ENCODE data around the gene ARHGAP33.
A peak's percentile ranks its signal among the peaks of the same experiment; 100 is the strongest.

Gene ARHGAP33

GRCh38 chr19:35775298-35776101, at the start of gene ARHGAP33:
ARHGAP33 (plus strand) TSS chr19:35775564; CDS start chr19:35775659, 95 bp downstream.
- peak; percentile 97 for DNase-seq

- no peak for DNase-seq
Measured at GRCh38 chr19:35727053-35727955, 48.1 kb upstream of the ARHGAP33 start.

- no peak for DNase-seq
Measured at GRCh38 chr19:35727956-35728706, 47.2 kb upstream of the ARHGAP33 start.

- no peak for DNase-seq
Measured at GRCh38 chr19:35729021-35729420, 46.3 kb upstream of the ARHGAP33 start.

GRCh38 chr19:35729763-35730162, 45.6 kb upstream of the ARHGAP33 start:
- DNase-seq: no peak

GRCh38 chr19:35730326-35730725, 45.0 kb upstream of the ARHGAP33 start:
- DNase-seq: no peak

GRCh38 chr19:35731353-35731752, 44.0 kb upstream of the ARHGAP33 start:
- no peak for DNase-seq

GRCh38 chr19:35731779-35732405, 43.5 kb upstream of the ARHGAP33 start:
- no peak for DNase-seq

- DNase-seq: no peak
Measured at GRCh38 chr19:35732540-35733179, 42.7 kb upstream of the ARHGAP33 start.

- no peak for DNase-seq
Measured at GRCh38 chr19:35733180-35734125, 41.9 kb upstream of the ARHGAP33 start.

- no peak for DNase-seq
Measured at GRCh38 chr19:35734273-35734672, 41.1 kb upstream of the ARHGAP33 start.

- DNase-seq: no peak
Measured at GRCh38 chr19:35734889-35735288, 40.5 kb upstream of the ARHGAP33 start.

- no peak for DNase-seq
Measured at GRCh38 chr19:35736913-35737886, 38.2 kb upstream of the ARHGAP33 start.

- DNase-seq: no peak
Measured at GRCh38 chr19:35738021-35738886, 37.1 kb upstream of the ARHGAP33 start.

- DNase-seq: no peak
Measured at GRCh38 chr19:35738887-35739229, 36.5 kb upstream of the ARHGAP33 start.

- DNase-seq: no peak
Measured at GRCh38 chr19:35739275-35740107, 35.9 kb upstream of the ARHGAP33 start.

GRCh38 chr19:35740108-35740422, 35.3 kb upstream of the ARHGAP33 start:
- no peak for DNase-seq
